HG03354 (cell line): ENCODE measurements around the gene SBF2.

Experiments used
- ATAC-seq: cut with Tn5 transposase; IDR thresholded peaks from one replicate; pipeline ENCODE4 v1.9.1; 2021; ENCODE audit warnings: mild to moderate bottlenecking; ENCODE audit not compliant: unreplicated experiment, poor library complexity, severe bottlenecking

SBF2 gene

DNA sequence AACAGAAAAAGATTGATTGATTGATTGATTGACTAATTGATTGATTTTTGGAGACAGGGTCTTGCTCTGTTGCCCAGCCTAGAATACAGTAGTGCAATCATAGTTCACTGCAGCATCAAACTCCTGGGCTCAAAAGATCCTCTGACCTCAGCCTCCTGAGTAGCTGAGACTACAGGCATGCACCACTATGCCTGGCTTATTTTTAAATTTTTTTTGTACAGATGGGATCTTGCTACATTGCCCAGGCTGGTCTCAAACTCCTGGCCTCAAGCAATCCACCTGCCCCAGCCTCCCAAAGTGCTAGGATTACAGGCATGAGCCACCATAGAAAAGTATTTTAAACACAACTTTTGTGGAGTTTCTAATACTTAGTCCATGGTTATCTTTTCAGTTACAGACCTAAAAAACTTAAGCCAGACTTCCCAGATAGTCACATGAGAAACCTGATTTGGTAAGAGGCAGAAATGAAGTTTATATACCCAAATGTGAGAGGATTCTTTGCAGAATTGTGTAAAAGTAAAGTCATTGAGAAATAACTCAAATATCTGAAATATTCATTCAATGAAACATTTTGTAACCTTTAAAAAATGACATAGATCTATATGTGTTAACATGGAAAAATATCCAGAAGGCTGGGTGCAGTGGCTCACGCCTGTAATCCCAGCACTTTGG lies 443.7 kb downstream of the SBF2 start:
- ATAC-seq: no peak

DNA sequence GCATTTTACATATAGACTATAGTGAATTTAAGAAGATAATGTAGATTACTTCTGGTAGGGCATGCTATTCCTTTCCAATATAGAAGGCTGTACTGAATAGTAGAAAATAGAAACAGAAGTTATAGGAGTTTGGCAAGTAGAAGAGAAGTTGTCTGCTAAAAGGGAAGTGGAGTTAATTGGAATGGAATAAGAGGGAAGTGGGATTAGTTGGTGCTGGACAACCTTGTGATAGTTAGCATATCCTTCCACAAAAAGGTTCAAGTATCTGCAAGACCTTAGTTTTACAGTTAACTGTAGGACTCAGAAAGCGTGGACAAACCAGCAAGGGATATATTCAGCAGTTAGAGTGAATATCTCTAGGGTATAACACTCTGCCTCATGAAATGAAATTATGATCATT lies 444.6 kb downstream of the SBF2 start:
- ATAC-seq: no peak

DNA sequence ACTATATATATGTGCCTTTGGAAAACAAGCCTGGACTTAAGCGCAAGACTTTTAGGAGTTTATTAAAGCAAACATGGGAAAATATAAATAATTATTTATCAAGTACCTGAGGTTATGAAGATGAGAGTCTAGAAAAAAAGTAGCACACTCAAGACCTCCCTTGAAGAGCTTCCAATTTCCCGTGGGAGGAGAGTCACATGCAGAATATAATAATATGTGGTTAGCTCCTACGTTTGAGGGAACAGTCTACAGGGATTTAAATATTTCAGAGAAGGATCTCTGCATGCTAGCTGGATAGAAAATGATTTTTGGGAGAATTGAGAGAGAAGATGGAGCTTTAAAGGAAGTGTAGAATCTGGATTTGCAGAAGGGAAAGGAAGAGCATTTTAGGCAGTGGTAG lies 446.4 kb downstream of the SBF2 start:
- ATAC-seq: no peak

DNA sequence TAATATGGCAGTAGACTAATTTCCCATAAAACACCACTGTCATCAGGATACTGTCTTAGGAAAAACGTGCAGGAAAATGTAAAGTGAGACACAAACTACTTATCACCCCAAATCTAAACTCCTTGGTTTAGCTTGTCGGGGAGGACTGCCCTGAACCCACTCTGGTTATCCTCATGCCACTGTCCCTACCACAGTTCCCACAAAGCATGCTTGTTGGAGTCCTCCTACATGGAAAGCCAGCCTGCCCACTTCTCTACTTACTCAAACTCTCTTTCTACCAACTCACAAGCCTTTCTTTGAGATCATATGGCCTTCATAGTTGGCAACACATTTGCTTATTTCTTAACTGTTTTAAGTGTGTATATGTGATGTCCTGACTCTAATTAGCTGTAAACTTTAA lies 451.1 kb downstream of the SBF2 start:
- ATAC-seq: no peak

DNA sequence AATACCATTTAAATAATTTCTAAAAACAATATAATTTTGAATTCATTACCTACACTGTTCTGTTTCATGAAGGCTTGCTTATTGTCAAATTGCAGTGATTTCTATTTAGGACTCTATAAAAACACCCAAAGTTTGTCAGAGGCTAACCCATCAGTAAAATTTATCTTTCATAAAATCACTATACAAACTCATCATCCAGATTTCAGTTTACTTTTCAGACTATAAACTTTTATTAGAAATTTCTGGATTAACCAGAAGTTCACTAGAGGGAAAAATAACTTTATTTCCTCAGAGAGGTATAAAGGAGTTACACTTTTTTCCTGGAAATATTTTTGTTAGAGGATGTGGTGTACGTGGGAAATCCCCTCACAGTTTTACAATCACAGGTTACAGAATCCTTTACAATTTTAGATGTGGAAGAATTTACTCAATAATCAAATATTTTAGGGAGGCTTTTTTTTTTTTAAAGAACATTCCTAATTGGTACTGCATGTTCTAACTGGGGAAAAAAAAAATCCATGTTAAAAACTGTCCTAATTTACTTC lies 453.5 kb downstream of the SBF2 start:
- ATAC-seq: no peak

DNA sequence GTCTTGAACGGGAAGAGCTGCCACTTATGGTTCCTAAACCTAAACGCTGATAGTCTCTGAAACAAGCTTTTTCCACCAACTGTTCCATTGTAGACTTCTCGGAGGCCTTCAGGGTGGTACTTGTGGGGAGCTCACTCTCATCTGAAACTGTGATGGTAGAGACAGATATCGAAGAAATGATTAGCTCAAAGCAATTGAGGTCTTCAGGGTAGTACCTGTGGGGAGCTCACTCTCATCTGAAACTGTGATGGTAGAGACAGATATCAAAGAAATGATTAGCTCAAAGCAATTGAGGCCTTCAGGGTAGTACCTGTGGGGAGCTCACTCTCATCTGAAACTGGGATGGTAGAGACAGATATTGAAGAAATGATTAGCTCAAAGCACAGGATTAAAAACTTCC lies 454.5 kb downstream of the SBF2 start:
- ATAC-seq: peak; percentile 71

DNA sequence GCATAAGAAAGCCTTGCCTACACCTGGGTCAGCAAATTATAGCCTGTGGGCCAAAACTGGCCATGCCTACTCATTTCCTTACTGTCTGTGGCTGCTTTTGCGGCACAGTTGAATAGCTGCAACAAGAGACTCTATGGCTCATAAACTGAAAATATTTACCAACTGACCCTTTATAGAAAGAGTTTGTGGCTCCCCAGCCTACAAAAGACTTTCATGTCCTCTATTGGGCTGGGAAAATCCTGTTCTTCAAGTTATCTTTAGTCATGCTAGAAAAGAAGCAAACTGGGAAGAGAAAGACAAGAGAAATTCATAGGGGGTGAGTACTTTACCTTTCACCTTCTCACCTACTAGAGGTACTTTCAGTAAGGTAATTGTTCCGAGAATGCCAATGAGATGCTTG lies 455.1 kb downstream of the SBF2 start:
- ATAC-seq: peak; percentile 77

DNA sequence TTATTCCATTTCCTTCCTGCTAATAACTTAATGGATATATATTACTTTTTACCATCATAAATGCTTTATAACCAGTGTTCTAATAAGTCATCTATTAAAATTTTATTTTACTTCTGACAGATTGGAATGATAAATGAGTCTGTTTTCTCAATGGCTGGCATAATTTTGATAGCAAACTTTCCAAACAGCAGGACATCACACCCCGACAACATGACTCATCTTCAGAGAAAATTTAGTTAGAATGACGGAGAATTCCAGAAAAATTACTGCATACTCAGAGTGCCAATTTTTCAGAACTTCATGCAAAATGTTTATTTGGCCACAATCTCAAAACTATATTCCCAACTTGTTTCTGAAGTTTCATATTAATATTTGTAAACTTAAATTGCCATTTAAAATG lies 455.8 kb downstream of the SBF2 start:
- no peak for ATAC-seq

DNA sequence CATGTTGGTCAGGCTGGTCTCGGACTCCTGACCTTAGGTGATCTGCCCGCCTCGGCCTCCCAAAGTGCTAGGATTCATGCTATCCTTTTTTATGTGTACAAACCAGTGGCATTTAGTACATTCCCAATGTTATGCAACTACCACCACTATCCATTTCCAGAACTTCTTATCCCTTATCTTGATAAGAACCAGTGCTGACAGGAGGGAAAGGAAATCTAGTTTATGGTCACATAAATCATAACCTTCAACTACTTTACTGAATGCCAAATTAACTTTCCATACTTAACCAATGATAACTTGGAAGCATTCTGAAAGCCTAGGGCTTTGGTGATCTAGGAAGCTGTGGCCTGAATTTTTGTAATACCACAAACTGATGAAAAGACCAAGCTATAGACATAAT lies 459.7 kb downstream of the SBF2 start:
- ATAC-seq: no peak

DNA sequence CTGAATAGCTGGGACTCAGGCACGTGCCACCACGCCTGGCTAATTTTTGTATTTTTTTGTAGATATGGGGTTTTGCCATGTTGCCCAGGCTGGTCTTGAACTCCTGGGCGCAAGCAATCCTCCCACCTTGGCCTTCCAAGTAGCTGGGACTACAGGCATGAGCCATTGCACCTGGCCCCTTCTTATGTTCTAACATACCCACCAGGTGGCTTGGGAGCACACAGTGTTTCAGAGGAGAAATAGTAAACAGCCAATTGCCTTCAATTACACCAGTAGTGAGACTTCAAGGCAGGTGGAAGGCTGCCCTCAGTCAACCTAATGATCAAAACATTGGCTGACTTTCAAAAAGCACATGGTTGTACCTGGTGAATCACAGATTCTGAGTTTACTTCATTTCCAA lies 462.9 kb downstream of the SBF2 start:
- no peak for ATAC-seq

DNA sequence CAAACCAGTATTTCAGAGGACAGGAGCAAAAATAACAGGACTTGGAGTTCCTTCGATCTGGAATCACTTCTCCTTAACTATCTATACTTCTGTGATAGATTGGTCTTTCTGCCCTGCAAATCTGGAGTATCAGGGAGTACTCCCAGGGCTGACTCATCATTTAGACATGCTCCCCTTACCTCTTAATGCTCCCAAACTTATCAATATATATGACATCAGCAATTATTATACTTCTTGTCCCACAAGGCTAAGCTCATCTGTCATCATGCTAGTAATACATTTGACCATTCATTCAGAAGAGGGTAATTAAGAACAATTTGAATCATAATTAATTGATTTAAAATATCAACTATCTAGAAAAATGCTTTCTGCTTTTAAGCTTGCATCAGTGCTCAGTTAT lies 466.3 kb downstream of the SBF2 start:
- no peak for ATAC-seq

DNA sequence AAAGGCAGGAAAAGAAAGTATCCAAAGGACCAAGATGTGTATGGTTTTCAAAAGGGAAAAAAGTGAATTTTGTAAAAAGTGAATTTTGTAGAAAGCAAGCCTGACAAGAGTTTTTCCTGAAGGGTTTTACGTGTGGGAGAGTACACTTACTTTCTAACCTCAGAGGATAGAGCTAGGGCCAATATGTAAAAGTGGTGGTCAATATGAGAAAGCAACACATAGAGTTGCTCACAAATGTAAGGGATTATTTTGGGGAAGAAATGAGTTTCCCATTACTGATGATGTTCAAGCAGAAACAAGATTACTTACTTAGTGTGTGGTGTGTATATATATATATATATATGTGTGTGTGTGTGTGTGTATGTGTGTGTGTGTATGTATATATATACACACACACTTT lies 467.6 kb downstream of the SBF2 start:
- no peak for ATAC-seq

DNA sequence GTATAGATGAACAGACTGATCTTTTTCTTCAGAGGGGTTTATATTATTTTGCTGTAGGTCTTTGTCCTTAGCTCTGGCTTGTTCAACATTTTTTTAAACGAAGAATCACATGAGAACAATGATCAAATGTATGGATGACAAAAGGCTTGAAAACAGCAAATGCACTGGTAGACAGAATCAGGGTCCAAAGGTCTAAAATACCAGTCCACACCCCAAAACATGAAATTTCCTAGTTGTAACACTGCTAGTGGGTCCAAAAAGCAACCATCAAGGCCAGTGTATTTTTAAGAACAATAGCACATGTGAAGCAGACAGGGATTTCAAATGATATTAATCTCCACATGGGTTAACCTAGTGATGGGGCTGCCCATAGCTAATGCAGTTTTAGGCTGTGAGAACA lies 468.1 kb downstream of the SBF2 start:
- no peak for ATAC-seq

DNA sequence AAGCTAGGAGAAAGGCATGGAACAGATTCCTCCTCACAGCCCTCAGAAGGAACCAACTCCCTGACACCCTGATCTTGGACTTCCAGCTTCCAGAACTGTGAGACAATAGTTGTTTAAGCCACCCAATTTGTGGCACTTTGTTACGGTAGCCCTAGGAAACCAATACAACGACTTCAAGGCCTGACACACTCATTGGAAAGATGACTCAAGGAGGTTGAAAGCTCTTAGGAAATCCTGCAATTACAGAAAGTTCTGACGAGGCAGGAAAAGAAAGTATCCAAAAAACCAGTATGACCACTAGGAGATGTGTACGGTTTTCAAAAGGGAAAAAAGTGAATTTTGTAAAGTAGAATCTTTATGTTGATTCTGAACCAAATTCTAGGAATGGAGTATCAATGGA lies 468.7 kb downstream of the SBF2 start:
- ATAC-seq: no peak

DNA sequence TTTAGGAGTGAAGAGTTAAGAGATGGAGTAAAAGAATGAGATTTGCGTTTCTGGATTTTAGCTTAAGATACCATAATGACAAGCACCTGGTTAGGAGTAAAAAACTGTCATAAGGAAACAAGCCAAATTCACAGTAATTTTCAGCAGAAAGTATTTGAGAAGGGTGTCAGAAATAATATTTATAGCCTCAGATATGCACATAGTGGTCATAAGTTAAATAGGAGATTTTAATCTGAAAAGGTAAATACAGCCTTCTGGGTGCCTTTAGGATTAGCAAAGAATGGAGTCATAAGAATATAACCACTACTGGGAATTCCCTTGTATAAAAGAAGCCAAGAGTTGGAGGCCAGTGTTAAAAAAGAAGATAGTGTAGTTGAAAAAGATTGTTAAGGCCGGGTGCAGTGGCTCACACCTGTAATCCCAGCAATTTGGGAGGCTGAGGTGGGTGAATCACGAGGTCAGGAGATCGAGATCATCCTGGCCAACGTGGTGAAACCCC lies 470.1 kb downstream of the SBF2 start:
- no peak for ATAC-seq

DNA sequence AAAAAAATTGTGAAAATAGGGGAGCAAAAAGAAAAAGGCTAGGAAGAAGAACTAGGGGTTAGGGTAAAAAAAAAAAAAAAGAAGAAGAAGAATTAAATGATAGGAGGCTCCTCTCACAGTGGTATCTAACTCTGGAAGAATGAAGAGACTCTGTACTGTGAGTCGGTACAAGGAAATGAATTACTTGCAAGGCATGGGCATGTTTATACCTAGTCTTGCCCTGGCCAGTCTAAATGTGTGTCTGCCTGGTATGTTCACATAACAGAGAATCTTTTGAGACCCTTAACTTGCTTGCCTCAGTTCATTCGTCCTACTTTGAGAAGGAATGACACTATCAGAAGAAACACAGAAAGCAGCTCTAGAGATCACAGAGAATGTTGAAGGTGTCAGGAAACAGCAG lies 470.6 kb downstream of the SBF2 start:
- ATAC-seq: no peak

DNA sequence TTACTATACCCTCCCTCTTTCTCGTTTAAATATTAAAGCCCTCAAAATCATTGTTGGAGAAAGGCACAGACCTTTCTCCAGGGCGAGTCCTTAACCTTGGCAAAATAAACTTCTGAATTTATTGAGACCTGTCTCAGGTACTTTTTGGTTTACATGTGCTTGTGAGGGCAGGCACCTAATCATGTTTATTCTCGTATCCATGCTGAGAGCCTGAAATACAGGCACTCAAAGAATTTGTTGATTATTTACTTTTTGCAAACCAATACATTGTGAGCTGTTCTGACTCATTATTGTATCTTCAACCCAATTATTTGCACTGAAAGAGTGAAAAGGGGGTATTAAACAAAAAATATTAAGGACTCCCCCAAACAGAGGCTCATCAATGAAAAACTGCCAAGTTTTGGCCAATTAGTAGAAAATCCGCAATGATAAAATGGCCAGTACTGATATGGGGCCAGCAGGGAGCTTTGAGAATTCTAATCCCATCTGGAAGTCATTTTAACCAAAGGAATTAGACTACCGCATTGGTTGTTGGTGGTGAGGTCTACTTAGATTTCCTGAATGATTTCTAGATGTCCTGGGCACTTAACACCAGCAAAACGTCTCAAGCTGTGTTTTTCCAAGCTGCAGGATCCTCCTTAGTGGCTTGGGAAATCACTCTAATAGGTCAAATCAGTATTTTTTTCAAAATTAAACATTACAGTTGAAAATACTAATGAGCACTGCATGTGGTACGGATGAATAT lies 472.8 kb downstream of the SBF2 start:
- ATAC-seq: no peak

DNA sequence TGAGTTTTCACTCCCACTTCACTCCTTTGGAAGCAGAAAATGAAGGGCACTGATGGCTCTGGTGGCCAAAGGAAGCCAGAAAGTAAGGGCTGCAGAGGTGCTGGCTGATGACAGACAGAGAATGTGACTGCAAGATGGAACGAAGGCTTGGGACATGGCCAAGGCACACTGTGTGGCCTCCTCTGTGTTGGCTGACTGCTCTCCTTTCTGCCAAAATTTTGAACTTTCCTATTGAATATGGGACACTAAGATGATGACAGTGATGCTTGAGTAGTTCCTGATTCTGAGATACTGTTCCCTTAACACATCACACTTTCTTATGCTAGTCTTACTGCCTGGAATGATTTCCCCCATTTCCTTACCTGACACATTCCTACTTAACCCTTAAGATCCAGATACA lies 473.8 kb downstream of the SBF2 start:
- ATAC-seq: no peak

DNA sequence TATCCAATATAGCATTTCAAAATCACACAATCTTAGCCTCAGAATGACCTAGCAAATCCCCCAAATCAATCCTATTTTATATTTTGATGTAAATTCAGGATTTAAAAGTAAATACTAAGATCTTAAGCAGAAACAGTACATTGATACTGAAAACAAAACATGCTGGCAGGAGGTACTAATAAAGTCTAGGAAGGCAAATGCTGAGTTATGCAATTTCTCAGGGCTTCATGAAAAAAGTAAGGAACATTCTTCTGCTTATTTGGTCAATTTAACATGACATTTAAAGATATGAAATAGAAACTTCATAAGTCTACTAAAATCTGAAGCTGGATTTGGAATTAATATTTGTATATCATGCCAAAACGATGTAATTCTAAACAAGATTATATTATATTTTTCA lies 476.8 kb downstream of the SBF2 start:
- no peak for ATAC-seq

DNA sequence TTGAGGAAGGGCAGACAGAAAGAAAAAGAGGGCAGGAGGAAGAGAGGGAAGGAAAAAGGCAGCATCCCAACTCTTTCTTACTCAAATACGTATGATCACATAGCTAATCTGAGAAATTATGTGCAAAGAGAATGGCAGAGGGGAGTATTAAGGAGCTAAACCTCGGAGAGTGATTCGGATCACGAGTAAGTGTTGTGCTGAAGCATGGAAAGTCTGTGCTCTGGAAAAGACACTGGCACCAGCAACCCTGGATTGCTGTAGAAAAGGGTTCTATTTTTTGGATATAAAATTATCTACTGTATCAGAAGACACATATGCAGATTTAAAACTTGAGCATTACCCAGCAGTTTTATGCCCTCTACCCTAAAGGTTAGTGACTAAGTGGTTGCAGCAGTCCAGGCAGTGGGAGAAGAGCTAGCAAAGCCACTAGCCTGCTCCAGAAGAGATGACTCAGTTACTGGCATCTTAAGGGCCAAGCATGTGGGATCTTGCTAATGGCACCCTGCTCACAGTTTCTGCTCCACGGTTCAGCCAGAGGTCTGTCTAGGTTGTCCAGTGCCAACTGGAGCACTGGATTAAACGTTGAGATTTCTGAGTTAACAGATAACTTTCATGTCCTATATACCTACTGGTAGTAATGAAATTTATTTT lies 478.4 kb downstream of the SBF2 start:
- no peak for ATAC-seq

DNA sequence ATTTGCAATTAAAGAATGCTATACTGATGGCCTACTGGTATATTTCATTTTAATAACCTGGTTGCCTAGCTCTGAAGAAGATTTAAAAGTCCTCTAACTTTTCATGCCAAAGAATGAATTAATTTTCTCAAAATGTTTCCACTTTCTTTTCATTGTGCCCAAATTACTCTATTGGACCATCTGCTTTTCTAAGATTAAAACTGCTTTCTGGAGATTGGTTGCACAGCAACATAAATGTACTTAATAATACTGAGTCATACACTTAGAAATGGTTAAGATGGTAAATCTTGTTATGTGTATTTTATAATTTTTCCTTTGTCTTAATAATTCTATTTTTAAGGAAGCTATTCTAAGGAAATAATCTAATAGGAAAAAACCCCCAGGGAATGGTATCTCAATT lies 479.9 kb downstream of the SBF2 start:
- no peak for ATAC-seq
